Fibroblast of skin of back (primary cell): ENCODE measurements around the gene CTSG.
"Not testable (repeated sequence)": the region's sequence is repeated elsewhere in the genome, so short reads cannot be mapped to it uniquely, and the experiment has no call there.

Source experiments
- DNase-seq: peaks from one replicate; pipeline ENCODE4 v3.0.0-alpha.2; 2013

The CTSG gene

GRCh38 chr14:24542346-24542936, 33.6 kb downstream of the CTSG start:
- DNase-seq, result no peak

GRCh38 chr14:24535737-24536136, 40.3 kb downstream of the CTSG start:
- no peak for DNase-seq

- DNase-seq, result no peak
Measured at GRCh38 chr14:24534286-24534685, 41.8 kb downstream of the CTSG start.

GRCh38 chr14:24525877-24526620, 50.0 kb downstream of the CTSG start:
- not testable (repeated sequence) for DNase-seq
